Gastroesophageal sphincter (tissue), 3 donors: ENCODE measurements around the gene INVS.

Experiments used
- POLR2A ChIP-seq, 2 donors: fragments of 450-650 bp; IDR thresholded peaks; one replicate each; pipeline ENCODE4 v1.6.1; 2017; ENCODE audit warnings: antibody characterized with exemption in 2 of 2, mild to moderate bottlenecking in 2 of 2, moderate library complexity in 1 of 2
- TF ChIP-seq, protein P1 (sequence below), 4 experiments: fragments of 200-600 bp in 2 of 4; fragments of 450-650 bp in 2 of 4; sonication (generic) in 1 of 4; IDR thresholded peaks; one replicate each; pipeline ENCODE4 v1.5.1; 2017 to 2019; ENCODE audit warnings: antibody characterized with exemption in 4 of 4, mild to moderate bottlenecking in 2 of 4, moderate library complexity in 2 of 4

DNA sequence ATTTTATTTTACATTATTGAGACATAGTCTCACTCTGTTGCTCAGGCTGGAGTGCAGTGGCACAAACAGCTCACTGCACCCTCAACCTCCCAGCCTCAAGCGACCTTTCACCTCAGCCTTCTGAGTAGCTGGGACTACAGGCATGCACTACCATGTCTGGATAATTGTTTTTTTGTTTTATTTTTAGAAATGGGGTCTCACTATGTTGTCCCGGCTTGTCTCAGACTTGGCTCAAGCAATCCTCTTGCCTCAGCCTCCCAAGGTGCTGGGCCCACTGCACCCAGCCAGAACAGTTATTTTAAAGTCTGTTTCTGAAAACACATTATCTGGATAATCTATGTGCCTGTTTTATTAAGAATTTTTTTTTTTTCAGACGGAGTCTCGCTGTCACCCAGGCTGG, 191.7 kb downstream of the INVS start:
- TF ChIP-seq, protein P1, sequence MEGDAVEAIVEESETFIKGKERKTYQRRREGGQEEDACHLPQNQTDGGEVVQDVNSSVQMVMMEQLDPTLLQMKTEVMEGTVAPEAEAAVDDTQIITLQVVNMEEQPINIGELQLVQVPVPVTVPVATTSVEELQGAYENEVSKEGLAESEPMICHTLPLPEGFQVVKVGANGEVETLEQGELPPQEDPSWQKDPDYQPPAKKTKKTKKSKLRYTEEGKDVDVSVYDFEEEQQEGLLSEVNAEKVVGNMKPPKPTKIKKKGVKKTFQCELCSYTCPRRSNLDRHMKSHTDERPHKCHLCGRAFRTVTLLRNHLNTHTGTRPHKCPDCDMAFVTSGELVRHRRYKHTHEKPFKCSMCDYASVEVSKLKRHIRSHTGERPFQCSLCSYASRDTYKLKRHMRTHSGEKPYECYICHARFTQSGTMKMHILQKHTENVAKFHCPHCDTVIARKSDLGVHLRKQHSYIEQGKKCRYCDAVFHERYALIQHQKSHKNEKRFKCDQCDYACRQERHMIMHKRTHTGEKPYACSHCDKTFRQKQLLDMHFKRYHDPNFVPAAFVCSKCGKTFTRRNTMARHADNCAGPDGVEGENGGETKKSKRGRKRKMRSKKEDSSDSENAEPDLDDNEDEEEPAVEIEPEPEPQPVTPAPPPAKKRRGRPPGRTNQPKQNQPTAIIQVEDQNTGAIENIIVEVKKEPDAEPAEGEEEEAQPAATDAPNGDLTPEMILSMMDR (IDR thresholded peaks at IDR 0.05): no peak
- TF ChIP-seq POLR2A (IDR thresholded peaks at IDR 0.05): no peak
